Left renal cortex interstitium (tissue), 4 donors: Measurements from ENCODE around the gene SNAP25. TPM values are rescaled to one million over a fixed set of nuclear protein-coding genes. Genes with fewer than 3 reads are reported as not detected.

Experiments used
- DNase-seq, 4 donors: peaks; one replicate each; pipeline ENCODE4 v3.0.0-alpha.2; 2013; ENCODE audit warnings: low read depth in 4 of 4, low spot score in 2 of 4, missing footprints in 1 of 4
- polyA plus RNA-seq, 4 donors: library from polyadenylated mRNA; unstranded; fragments of 120-200 nt; gene quantifications; one replicate each; pipeline ENCODE4 v1.2.1, GENCODE V29; 2013; ENCODE audit not compliant: insufficient read length in 4 of 4

SNAP25 gene
- polyA plus RNA-seq, 4 donors: 5.0 to 13.2 (median 6.5) TPM

- no peak for DNase-seq
Observed at GRCh38 chr20:10259166-10259565, 40.5 kb downstream of the SNAP25 start.

GRCh38 chr20:10260316-10260715, 41.7 kb downstream of the SNAP25 start:
- no peak for DNase-seq

GRCh38 chr20:10261702-10262101, 43.1 kb downstream of the SNAP25 start:
- DNase-seq: no peak

GRCh38 chr20:10263385-10264165, 44.9 kb downstream of the SNAP25 start:
- no peak for DNase-seq

GRCh38 chr20:10264166-10264558, 45.5 kb downstream of the SNAP25 start:
- DNase-seq: no peak

GRCh38 chr20:10268636-10269035, 50.0 kb downstream of the SNAP25 start:
- DNase-seq: no peak

GRCh38 chr20:10270630-10271029, 52.0 kb downstream of the SNAP25 start:
- no peak for DNase-seq

GRCh38 chr20:10271494-10272219, 53.0 kb downstream of the SNAP25 start:
- DNase-seq: no peak

GRCh38 chr20:10276878-10277580, 58.4 kb downstream of the SNAP25 start:
- DNase-seq: no peak

GRCh38 chr20:10277616-10278015, 59.0 kb downstream of the SNAP25 start:
- DNase-seq: no peak

- DNase-seq: no peak
Observed at GRCh38 chr20:10278412-10278811, 59.8 kb downstream of the SNAP25 start.

- no peak for DNase-seq
Observed at GRCh38 chr20:10280018-10280908, 61.6 kb downstream of the SNAP25 start.

- no peak for DNase-seq
Observed at GRCh38 chr20:10281911-10282310, 63.3 kb downstream of the SNAP25 start.

GRCh38 chr20:10282979-10283456, 64.4 kb downstream of the SNAP25 start:
- DNase-seq: no peak

GRCh38 chr20:10286356-10286755, 67.7 kb downstream of the SNAP25 start:
- no peak for DNase-seq

GRCh38 chr20:10288421-10288820, 69.8 kb downstream of the SNAP25 start:
- DNase-seq: no peak

- DNase-seq: no peak
Observed at GRCh38 chr20:10288954-10289646, 70.5 kb downstream of the SNAP25 start.

GRCh38 chr20:10291568-10292248, 73.1 kb downstream of the SNAP25 start:
- DNase-seq: no peak

- no peak for DNase-seq
Observed at GRCh38 chr20:10297223-10297622, 78.6 kb downstream of the SNAP25 start.
